Bronchial epithelial cell (primary cell): ENCODE measurements around the gene AP5S1. TPM values are rescaled to one million over a fixed set of nuclear protein-coding genes. Genes with fewer than 3 reads are reported as not detected.
A peak's percentile ranks its signal among the peaks of the same experiment; 100 is the strongest.

Experiments
- DNase-seq: peaks from one replicate; pipeline ENCODE4 v3.0.0-alpha.2; 2010; ENCODE audit warnings: low read depth
- FAIRE-seq: peaks from 2 replicates; lab custom pipeline; 2011; peaks lifted over from hg19 to GRCh38; lab: Jason Lieb, UNC
- H3K27me3 ChIP-seq: 2 replicates; pipeline ENCODE4 v1.5.1; 2011; ENCODE audit warnings: low read length; ENCODE audit not compliant: control insufficient read depth, insufficient read depth
- H3K36me3 ChIP-seq: 2 replicates; pipeline ENCODE4 v1.5.1; 2011; ENCODE audit warnings: low read length; ENCODE audit not compliant: control insufficient read depth, insufficient read depth
- H3K4me3 ChIP-seq: 2 replicates; pipeline ENCODE4 v1.5.1; 2011; ENCODE audit warnings: mild to moderate bottlenecking, low read depth, low read length, control low read depth
- total RNA-seq: library from RNA; depleted of rRNA; stranded (reverse); fragments of >200 nt; gene quantifications from 2 replicates; pipeline ENCODE4 v1.2.1, GENCODE V29; 2014
- TF ChIP-seq, protein P1 (sequence below): IDR thresholded peaks from 2 replicates; pipeline ENCODE4 v1.5.1; 2011; ENCODE audit warnings: mild to moderate bottlenecking, moderate library complexity, low read length, control low read depth, inconsistent platforms; ENCODE audit not compliant: insufficient read depth, severe bottlenecking

The AP5S1 gene, protein sequence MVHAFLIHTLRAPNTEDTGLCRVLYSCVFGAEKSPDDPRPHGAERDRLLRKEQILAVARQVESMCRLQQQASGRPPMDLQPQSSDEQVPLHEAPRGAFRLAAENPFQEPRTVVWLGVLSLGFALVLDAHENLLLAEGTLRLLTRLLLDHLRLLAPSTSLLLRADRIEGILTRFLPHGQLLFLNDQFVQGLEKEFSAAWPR
- 9.5 and 12.4 TPM in 2 replicates for total RNA-seq

DNA sequence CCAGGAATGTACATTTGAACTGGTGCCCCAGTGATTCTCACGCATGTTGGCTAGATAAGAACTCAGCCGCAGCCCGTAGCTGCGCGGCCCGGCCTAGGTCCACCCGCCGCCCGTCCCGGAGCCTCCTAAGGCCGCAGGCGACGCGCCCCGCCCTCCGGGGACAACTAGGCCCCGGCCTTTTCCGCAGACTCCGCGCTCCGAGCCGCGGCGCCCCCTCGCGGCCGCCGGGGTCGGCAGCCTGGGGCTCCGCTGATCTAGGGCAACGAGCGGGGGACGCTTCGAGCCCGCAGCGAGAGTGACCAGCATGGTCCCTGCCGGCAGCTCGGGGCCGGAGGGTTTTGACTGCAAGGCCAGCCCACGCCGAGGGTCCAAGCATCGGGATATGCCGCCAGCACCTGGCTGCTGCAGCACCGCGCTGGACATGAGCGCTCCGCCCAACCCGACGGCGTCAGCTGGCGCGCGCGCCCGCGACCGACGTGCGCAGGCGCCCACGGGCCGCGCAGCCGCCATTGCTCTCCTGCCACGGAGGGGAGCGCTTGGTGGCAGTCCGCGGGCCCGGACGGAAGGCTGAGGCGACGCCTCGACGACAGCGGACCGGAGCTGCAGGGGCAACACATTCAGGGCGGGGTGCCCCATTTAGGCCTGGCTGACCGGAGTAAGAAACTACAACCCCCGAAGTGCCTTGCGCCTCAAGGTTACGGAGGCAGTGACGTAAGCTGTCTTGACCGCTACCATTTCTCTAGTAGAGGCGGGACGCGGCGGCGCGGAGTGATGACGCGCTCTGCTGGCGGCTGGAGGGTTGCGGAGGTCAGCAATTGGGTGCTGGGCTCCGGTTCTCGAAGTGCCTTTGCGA is at the start of gene AP5S1:
Gene AP5S1, plus strand, starts transcription at position 500 of the 853 bp plus-strand sequence. CDS start 1,571 bp downstream, outside the sequence.
- Histone ChIP-seq H3K4me3 (peak within 1 kb of the TSS; percentile 56), H3K27me3 (no peaks in the 10 kb centered on the region), H3K36me3 (peaks cover 18% of the 10 kb centered on the region)
- TF ChIP-seq, protein P1, sequence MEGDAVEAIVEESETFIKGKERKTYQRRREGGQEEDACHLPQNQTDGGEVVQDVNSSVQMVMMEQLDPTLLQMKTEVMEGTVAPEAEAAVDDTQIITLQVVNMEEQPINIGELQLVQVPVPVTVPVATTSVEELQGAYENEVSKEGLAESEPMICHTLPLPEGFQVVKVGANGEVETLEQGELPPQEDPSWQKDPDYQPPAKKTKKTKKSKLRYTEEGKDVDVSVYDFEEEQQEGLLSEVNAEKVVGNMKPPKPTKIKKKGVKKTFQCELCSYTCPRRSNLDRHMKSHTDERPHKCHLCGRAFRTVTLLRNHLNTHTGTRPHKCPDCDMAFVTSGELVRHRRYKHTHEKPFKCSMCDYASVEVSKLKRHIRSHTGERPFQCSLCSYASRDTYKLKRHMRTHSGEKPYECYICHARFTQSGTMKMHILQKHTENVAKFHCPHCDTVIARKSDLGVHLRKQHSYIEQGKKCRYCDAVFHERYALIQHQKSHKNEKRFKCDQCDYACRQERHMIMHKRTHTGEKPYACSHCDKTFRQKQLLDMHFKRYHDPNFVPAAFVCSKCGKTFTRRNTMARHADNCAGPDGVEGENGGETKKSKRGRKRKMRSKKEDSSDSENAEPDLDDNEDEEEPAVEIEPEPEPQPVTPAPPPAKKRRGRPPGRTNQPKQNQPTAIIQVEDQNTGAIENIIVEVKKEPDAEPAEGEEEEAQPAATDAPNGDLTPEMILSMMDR: peak; percentile 94
- no peak for FAIRE-seq
- DNase-seq: peak; percentile 89

DNA sequence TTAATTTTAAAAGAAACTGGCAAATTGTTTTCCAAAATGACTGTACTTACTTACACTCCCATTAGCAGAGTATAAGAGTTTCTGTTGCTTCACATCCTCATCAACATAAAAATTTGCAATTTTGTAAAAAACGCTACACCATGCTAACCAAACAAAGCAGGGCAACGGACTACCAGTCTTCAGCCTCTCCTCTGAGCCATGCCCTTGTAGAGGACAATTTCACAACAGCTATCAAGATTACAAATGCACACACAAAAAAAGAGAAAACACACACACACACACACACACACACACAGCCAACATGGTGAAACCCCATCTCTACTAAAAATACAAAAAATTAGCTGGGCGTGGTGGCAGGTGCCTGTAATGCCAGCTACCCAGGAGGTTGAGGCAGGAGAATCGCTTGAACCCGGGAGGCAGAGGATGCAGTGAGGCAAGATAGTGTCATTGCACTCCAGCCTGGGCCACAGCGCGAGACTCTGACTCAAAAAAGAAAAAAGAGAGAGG is 48.7 kb upstream of the AP5S1 start:
- H3K4me3 ChIP-seq: no peak overlapping the region
- FAIRE-seq (no peak), DNase-seq (no peak)
- TF ChIP-seq, protein P1: no peak
- H3K27me3 ChIP-seq: no peaks in the 10 kb centered on the region
- no peaks in the 10 kb centered on the region for H3K36me3 ChIP-seq

DNA sequence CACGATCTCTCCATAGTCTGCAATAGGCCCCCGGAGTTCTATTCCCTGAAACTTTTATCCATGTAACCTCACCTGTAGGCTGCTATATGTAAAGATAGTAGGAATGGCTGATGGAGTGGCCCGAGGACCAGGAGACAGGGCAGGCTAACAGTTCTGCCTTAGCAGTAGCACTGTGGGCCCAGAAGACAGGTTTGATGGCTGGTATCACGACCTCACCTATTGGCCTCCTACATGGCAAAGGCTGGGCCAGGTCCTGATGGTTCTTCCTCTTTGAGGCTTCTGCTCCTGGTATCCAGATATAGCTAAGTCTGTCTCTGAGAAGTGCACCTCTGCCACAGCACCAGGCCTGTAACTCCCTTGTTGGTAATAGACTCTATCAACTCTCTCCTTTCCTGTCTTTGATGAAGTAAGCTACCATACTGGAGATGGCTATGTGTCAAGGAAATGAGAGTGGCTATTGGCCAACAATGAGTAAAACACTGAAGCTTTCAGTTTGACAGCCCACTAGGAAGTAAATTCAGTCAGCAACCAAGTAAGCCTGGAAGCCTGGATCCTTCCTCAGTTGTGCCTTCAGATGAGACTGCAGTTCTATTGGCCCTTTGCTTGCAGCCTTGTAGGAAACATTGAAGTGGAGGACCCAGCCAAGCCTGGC is 44.8 kb upstream of the AP5S1 start:
- Histone ChIP-seq H3K27me3 (peaks cover 3% of the 10 kb centered on the region), H3K36me3 (no peaks in the 10 kb centered on the region), H3K4me3 (no peak overlapping the region)
- TF ChIP-seq, protein P1: no peak
- DNase-seq (no peak), FAIRE-seq (peak; percentile 52)

DNA sequence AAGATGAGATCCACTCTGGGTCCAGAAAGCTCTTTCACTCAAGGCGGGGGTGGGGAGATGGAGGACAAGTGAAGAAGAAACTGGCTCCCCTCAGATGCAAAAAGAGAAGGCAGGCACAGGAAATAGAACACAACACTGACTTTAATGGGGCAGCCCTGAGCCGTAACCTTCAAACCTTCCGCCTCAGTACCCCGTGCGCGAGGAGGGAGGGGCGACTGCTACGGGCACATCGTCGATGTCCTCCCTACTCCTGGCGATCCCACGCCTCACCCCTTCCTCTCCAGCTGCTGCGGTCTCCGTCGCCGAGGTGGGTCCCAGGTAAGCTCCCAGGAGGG is 43.0 kb upstream of the AP5S1 start:
- FAIRE-seq: no peak
- H3K36me3 ChIP-seq: no peaks in the 10 kb centered on the region

DNA sequence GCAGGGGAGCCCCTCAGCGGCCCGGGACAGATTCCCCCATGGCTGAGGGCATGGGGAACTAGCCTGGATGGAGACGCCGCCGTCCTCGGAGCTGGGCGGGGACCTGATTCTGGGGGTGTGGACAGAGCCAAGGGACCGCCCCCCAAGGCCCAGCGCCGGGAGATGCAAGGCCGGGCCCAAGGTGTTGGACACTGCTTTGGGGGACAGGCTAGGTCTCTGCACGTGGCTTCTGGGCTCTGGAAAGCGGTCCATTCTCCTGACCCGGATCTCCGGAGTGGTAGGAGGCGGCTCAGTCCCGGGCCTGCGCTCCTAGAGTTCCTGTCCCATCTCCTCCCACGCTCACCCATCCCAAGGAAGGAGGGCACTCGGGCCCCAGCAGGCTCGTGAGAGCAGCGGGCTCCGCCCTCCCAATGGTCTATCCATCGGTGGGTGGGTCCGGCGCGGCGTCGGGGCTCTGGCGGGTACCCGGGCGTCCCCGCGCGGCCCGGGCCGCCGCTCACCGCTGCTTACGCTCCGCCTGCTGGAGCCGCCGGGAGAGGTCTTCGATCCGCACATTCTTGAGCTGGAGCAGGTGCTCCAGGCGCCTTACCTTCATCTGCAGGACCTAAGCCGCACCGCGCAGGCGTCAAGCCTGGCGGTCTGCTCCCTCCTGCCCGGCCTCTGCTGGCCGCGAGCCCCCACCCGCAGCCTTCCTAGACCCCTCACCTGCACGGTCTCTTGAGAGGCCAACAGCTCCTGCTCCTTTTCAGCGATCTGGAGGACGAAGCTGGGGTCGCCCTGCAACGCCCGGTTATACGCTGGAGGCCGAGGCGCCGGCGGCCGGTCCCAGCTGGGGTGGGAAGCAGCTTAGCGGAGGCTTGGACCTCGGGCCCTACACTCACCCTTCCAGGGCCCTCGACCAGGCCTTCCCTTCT is 42.4 kb upstream of the AP5S1 start:
- DNase-seq (peak; percentile 26), FAIRE-seq (no peak)
- Histone ChIP-seq H3K4me3 (peak overlapping the region; percentile 43), H3K36me3 (no peaks in the 10 kb centered on the region), H3K27me3 (peaks cover 3% of the 10 kb centered on the region)
- TF ChIP-seq, protein P1: peak; percentile 14

More for the DNA sequence above, 43.0 kb upstream of the AP5S1 start:
- TF ChIP-seq, protein P1: no peak
- Histone ChIP-seq H3K27me3 (peaks cover 3% of the 10 kb centered on the region), H3K4me3 (peak overlapping the region; percentile 43)
- DNase-seq: no peak
